Jurkat, Clone E6-1 (cell line): ENCODE results near the gene ASB5. TPM values are rescaled to one million over a fixed set of nuclear protein-coding genes. Genes with fewer than 3 reads are reported as not detected.
"Not testable (repeated sequence)": the region's sequence is repeated elsewhere in the genome, so short reads cannot be mapped to it uniquely, and the experiment has no call there.

ENCODE experiments used
- DNase-seq: peaks from one replicate; pipeline ENCODE4 v3.0.0-alpha.2; 2011; ENCODE audit warnings: low read depth, low spot score
- H3K4me3 ChIP-seq: 2 replicates; pipeline ENCODE4 v1.5.1; 2011; ENCODE audit warnings: mild to moderate bottlenecking, low read length, control low read depth, moderate library complexity
- polyA plus RNA-seq: library from polyadenylated mRNA; unstranded; fragments of >200 nt; gene quantifications from one replicate; pipeline ENCODE4 v1.2.1, GENCODE V29; 2012; ENCODE audit warnings: missing spikeins; ENCODE audit not compliant: insufficient read length, insufficient read depth

The ASB5 gene, protein sequence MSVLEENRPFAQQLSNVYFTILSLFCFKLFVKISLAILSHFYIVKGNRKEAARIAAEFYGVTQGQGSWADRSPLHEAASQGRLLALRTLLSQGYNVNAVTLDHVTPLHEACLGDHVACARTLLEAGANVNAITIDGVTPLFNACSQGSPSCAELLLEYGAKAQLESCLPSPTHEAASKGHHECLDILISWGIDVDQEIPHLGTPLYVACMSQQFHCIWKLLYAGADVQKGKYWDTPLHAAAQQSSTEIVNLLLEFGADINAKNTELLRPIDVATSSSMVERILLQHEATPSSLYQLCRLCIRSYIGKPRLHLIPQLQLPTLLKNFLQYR
- not detected for polyA plus RNA-seq

DNA sequence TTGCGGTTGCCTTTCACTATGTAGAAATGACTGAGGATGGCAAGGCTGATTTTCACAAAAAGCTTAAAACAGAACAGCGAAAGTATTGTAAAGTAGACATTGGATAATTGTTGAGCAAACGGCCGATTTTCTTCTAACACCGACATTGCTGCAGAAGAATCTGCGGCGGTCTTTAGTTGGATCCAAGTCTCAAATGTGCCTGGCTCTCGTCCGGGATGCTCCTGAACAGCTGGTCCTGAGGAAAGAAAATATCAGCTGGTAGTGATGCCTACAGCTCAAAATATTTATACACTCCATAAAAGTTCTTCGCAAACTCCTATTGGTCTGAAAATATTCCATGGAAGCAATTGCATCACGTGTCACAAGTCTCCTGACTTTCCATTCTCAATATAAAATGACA, at the start of gene ASB5:
TSS of gene ASB5 (minus strand) at position 260 of the 400 bp plus-strand sequence. CDS start at position 146, 114 bp downstream.
- H3K4me3 ChIP-seq, result no peak within 1 kb of the TSS
- DNase-seq, result no peak

DNA sequence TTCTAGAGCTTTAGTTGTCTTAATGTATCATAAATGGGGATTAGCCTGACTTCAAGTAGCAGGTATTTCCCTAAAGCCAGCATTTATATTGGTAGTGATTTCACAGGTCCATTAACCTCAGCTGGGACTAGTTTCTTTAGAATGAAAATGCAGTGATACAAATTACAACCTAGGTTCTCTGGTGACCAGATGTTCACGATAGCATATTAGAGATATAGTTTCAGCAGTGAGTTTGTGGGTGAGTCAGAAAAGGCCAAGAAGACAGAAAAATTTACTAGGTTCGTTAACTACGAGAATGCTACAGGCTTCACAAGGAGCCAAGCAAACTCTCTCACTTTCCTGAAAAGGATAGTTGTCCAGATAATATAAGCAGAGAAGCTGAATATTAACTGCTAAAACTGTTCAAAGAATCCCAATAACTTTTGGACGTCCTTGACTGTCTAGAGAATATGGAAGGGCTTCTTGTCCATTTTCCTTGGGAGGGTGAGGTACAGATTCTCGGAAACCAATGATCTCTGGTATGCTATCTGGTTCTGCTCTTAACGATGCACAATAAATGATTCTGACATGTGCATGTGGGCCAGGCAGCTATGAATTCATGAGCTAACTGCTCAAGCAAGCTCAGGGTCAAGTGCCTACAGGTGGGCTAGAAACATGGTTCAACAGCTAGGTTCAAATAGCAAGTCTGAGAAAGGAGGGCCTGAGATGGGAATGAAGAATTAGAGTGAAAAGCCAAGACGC, 44.7 kb upstream of the ASB5 start:
- H3K4me3 ChIP-seq, result no peak overlapping the region
- no peak for DNase-seq

DNA sequence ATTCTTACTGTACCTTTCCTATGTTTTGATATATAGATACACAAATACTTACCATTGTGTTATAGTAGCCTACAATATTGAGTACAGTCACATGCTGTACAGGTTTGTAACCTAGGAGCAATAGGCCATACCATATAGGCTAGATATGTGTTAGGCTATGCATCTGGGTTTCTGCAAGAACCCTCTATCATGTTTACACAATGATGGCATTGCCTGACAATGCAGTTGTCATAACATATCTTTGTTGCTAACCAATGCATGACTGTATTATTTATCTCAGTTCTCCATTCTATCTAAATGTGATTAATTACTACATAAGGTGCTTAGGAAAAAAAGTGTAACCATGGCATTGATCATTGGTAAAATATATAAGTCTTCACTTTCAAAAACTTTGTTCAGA, 40.8 kb upstream of the ASB5 start:
- DNase-seq, result no peak

DNA sequence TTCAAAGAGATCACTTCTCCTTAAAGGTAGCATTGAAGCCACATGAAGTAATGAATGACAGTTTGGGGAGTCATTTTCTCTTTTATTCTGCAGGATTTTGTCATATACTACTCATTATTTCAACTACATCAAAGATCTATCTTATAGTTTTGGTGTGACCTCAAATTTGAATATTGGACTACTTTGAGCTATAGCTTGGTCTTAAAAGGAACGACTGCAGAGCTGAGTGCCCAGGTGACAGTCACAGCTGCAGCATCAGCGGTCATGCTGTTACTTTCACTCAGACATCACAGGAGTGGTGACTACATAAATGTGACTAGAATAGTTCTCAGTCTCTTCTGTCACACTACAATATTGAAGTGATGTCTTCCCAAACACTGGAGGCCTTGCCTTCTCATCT, 40.0 kb upstream of the ASB5 start:
- no peak for DNase-seq
- H3K4me3 ChIP-seq, result no peak overlapping the region

More for the DNA sequence above, 40.8 kb upstream of the ASB5 start:
- no peak overlapping the region for H3K4me3 ChIP-seq

DNA sequence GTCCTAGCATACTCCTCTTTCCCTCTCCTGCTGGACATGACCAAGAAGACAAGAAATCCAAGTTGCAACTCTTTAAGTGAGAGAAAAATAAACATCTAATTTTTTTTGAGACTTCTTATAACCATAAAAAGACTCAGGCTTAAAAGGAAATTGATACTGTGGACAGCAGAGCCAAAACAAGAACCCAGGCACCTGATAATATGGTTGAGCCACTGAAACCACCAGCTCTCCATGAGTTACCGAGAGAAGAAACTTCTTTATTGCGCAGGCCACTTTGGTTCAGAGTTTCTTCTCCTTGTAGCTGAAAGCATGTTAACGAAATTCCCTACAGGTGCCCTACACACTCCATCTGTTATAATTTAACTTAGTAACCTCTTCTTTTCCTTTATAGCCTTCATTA, 39.4 kb upstream of the ASB5 start:
- DNase-seq, result no peak
- no peak overlapping the region for H3K4me3 ChIP-seq

DNA sequence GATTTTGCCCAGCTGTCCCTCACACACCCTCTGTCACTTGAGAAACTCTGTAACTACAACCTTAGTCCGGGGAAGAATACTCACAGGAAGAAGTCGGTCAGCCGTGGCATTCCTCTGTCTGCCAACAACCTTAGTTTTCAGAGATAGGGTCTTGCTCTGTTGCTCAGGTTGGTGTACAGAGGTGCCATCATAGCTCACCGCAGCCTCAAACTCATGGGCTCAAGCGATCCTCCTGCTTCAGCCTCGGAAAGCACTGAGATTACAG, 38.6 kb upstream of the ASB5 start:
- no peak for DNase-seq
- no peak overlapping the region for H3K4me3 ChIP-seq

DNA sequence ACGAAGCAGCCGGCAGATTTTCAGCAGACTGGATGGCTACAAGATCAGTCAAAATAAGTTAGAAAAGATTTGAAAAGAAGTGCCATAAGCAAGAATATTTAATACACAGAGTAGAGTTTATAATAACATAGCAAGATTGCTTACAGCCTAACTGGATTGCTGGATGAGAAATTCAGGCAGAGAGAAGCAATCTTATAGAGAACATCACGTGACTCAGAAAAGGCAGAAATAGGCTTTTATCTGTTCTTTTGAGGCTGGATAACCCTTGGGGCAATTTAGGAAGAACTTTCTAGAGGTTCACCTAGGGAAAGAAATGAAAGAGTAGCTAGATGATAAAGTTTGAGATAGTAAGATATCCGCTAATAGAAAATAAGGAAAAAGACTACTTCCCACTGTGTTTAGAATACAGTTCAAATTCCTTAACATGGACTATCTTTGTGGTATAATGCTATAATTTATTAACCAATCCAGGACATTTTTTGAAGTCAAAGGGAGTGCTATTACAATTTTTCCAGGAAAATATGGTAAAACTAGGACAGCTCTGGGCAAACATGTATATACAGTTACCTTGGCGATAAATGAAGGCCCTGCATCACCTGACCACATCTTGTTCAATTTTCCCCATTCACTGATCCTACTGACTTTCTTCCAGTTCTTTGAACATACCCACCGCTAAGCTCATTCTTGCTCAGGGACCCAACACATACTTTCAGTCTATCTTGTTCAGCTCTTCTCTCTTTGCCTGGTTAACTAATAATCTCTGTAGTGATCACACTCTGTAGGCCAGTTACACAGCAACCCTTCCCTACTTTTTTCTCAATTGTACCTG, 38.0 kb upstream of the ASB5 start:
- no peak overlapping the region for H3K4me3 ChIP-seq
- no peak for DNase-seq

DNA sequence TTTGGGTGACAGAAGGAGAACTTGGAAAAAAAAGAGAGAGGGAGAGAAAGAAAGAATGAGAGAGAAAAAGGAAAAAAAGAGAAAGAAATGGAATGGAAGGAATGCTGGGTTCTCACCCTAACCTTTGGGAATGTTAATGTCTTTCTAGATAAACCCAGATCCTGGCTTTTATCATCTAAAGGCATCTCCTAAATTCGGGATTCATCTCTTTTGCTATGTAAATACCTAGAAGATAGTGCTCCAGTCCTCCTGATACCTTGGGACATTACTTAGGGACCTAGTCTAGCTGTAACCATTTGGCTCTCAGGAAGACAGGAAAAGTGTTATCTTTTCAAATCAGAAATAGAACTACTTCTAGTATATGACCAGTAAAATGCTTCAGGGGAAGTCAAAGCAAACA, 34.9 kb upstream of the ASB5 start:
- no peak overlapping the region for H3K4me3 ChIP-seq
- DNase-seq, result no peak

DNA sequence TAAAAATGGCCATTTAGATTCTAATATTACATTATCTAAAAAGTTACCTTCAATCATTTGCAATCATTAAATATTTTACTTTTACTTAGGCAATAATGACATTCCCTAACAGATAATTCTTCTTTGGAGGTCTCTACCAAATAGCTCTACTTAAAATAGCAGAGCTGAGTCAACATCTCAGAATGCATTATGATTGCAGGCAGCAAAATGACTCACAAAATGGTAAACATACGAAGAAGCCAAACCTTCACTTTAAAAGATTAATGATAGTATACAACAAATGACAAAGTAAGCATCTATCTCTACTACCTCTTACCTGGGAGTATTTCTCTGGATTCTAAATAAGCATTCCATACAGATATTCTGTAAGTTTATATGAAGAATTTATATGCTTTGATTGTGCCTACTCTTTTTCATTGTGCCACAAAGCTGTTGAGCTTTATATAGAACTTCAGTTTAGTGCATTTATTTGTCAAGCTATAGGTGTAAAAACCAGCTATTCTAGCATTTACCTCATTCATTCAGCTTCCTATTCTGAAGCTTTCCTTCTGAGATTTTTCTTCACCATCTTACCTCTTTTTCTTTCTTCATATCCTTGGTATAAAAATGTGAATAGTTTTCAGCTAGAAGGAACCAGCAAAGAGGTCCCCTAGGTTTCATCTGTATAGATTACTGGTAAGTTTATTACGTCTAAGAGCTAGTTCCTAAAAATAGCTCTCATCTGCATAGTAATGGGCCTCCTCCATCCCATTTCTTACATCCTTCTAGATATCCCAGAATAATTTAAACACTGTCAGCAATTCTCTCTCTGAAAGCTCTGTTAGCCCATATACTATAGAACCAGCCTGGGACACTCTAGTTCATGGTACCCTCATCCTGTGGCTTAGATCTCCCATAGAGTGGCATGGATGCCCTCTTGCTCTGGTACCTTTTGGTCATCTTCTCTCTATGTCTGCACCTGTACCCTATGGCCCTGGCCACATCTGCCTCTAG, 33.6 kb upstream of the ASB5 start:
- H3K4me3 ChIP-seq, result no peak overlapping the region
- DNase-seq, result no peak

DNA sequence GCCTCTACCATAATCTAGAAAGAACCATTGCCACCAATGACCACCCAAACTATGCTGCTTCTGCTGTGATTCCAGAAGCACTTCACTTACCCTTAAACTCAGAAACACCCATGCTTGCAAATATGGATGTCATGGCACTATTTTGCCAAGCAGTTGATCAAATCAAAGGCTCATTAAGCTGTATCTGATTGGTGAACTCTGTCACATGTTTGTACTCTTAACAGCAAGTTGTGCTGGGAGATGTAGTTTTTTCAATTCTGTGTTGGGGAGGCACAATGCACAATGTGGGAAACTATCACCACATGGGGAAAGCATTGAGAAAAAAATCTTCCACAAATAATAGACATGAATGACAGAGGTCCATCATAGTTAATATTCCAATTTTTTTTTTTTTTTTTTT, 31.5 kb upstream of the ASB5 start:
- H3K4me3 ChIP-seq, result no peak overlapping the region
- no peak for DNase-seq

DNA sequence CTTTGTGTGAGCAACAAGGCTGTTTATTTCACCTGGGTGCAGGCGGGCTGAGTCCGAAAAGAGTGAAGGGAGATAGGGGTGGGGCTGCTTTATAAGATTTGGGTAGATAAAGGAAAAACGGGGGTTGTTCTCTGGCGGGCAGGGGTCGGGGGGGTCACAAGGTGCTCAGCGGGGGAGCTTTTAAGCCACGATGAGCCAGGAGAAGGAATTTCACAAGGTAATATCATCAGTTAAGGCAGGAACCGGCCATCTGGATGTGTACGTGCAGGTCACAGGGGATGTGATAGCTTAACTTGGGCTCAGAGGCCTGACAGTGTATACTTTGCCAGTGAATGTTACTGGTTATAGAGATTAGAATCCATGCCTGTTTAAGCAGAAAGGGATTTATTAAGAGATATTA, 31.0 kb upstream of the ASB5 start:
- DNase-seq, result no peak
- no peak overlapping the region for H3K4me3 ChIP-seq

DNA sequence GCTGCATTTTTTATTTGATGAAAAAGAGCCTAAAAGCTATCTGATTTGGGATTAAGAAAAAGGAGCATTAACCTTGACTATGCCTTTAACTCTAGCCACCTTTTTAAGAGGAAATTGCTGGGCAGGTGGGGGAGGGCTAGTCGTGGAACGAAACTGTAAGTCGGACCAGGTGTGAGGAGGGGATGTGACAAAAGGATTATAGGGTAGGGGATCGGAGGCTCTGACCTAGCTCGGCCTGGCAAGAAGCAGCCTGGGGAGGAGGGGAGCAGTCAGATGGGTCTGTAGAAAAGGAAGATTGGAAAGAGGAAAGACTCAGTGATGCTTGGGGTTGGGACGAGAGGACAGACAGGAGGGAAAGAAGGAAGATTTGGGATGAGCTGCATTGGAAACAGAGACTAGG, 29.6 kb upstream of the ASB5 start:
- no peak for DNase-seq

DNA sequence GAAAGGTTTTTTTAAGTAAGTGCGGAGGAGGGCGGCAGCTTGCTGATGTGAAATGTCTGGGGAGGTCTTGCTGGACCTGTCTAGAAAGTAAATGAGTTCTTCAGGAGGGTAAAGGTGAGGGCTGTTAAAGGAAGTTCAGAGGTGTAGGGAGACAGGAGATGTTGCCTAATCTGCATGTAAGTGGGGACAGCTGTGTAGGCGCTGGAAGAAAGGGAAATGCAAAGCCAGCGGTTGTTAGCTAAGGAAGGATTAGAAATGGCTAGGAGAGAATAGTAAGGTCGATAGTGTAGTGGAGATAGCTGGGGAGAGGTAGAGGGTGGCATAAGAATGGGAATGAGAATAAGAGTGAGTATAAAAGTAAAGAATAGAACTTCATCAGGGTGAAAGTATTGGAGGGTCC, 26.9 kb upstream of the ASB5 start:
- H3K4me3 ChIP-seq, DNase-seq: not testable (repeated sequence)

More for the DNA sequence above, 29.6 kb upstream of the ASB5 start:
- H3K4me3 ChIP-seq, result no peak overlapping the region

DNA sequence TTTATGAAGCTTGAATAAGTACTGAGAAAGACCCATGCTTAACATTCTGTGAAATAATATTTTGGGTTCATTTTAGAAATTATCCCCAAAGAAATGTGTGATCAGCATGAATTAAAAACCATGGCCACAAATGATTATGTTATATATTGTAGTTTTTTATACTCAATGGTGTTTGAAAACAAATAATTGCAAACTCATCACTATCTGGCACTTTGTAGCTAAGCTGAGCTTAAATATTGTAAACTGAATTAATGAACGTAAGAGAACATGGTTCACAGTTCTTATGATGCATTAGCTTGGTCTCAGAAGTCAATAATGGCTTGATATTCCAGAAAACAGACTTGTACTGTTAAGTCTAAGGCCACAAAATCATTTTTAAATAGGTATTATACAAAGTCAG, 24.6 kb upstream of the ASB5 start:
- no peak overlapping the region for H3K4me3 ChIP-seq
- no peak for DNase-seq

DNA sequence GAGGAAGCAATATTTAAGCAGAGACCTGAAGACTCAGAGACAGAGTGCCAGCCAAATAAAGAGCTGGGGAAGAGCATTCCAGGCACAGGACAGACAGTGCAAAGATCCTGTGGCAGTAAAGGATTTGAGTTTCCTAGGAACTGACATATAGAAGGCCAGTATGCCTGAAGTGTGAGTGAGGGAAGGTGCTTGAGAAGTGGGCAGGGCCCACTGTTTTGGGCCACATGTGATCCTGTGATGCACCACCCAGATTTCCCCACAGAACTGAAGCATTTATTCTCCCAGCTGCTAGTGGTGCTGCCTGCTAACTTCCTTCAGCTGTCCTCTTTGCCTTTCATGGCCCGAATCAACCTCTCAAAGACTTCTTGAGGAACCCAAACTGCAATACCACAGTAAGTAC, 23.9 kb upstream of the ASB5 start:
- H3K4me3 ChIP-seq, result no peak overlapping the region
- DNase-seq, result no peak

DNA sequence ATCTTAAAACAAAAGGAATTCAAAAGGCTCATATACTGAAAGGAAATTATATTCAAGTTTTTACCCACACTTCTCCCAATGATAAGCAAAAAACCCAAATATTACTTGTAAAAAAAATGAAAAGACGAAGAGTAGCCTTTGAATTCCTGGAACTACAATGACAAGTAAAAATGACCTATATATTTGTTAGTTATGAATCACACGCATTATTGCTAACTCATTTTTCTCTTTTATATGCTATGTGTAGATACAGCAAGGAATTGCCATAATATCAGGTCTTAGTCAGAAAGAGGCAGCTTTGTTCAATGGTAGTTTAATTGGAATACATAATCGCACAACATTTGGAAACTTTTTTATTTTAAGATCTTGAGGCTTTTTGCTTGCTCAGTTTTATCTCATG, 22.7 kb upstream of the ASB5 start:
- no peak for DNase-seq
- H3K4me3 ChIP-seq, result no peak overlapping the region

DNA sequence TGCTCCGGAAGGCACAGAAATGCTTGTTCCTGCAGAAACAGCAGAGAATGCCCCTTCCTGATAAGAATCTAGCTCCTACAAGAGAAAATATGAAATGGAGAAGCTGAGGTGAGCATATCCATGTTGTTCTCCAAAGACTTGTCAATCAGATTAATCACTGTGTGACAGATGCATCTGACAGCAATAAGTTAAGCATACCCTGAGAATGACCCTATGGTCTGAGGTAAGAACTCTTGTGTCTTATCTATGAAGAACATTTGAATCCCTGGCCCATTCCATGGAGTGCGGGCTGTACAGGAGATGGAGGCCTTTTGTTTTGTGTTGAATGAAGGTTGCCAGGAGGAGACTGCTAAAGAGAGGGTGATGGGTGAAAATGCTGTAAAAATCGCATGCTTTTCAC, 21.5 kb upstream of the ASB5 start:
- DNase-seq, result no peak

DNA sequence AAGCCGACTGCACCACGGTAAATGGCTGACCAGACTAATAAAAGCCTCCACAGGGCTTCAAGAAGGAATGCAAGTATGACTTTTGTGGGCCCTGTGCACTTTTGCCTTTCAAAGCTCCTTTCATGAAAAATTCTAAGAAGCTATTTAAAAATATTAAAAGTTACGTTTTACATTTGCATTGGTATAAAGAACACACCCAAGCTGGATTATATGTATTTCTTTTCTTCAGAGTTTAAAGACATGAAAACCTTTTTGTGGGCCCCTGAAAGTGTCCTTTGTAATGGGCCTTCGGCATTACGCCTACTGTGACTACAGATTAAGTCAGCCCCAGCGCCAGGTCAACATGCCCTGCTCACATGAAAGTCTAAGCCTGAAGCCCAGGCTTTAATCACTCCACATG, 20.5 kb upstream of the ASB5 start:
- no peak for DNase-seq

More for the DNA sequence above, 21.5 kb upstream of the ASB5 start:
- no peak overlapping the region for H3K4me3 ChIP-seq

DNA sequence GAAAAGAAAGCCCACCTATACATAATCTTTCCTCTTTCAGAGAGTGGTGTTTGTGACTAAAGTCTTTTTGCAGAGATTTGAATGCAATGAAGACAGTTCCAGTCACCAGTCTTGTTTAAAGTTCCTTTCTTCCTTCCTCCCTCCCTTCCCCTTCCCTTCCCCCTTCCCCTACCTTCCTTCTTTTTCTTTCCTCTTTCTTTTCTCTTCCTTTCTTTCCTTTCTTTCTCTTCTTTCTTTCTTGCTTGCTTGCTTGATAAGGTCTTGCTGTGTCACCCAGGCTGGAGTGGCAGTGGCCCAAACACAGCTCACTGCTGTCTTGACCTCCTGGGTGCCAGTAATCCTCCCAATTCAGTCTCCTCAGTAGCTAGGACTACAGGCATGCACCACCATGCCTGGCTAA, 19.0 kb upstream of the ASB5 start:
- no peak for DNase-seq
- H3K4me3 ChIP-seq, result no peak overlapping the region

More for the DNA sequence above, 20.5 kb upstream of the ASB5 start:
- no peak overlapping the region for H3K4me3 ChIP-seq
